Activated CD4-positive, alpha-beta T cell treated with anti-CD3 and anti-CD28 coated beads, Interleukin-2, amount 50 U/mL, for 24 hours (primary cell): ENCODE data around the gene LTB4R.

Experiments
- DNase-seq, 2 donors: peaks; one replicate each; pipeline ENCODE4 v3.0.0-alpha.2; 2020; ENCODE audit warnings: low read depth in 1 of 2, low spot score in 1 of 2

Gene LTB4R

GRCh38 chr14:24278424-24278823 is 32.9 kb upstream of the LTB4R start:
- DNase-seq = no peak

GRCh38 chr14:24279301-24280186 is 31.8 kb upstream of the LTB4R start:
- peak; percentile 10 to 54 for DNase-seq

GRCh38 chr14:24280797-24281460 is 30.4 kb upstream of the LTB4R start:
- no peak for DNase-seq

- DNase-seq = no peak
These were observed 29.7 kb upstream of the LTB4R start for GRCh38 chr14:24281636-24282035.

- no peak for DNase-seq
These were observed 28.6 kb upstream of the LTB4R start for GRCh38 chr14:24282736-24283135.

GRCh38 chr14:24283796-24284460 is 27.4 kb upstream of the LTB4R start:
- no peak for DNase-seq

GRCh38 chr14:24284501-24285035 is 26.7 kb upstream of the LTB4R start:
- DNase-seq = no peak

GRCh38 chr14:24285351-24285750 is 26.0 kb upstream of the LTB4R start:
- DNase-seq = no peak

GRCh38 chr14:24286996-24287395 is 24.3 kb upstream of the LTB4R start:
- no peak for DNase-seq

GRCh38 chr14:24289649-24290280 is 21.5 kb upstream of the LTB4R start:
- peak in 1 of 2 donors; percentile 58 for DNase-seq

GRCh38 chr14:24290746-24291145 is 20.6 kb upstream of the LTB4R start:
- no peak for DNase-seq

- DNase-seq = no peak
These were observed 19.7 kb upstream of the LTB4R start for GRCh38 chr14:24291446-24292117.

GRCh38 chr14:24292118-24292807 is 19.0 kb upstream of the LTB4R start:
- DNase-seq = no peak

GRCh38 chr14:24293525-24293924 is 17.8 kb upstream of the LTB4R start:
- no peak for DNase-seq

- peak; percentile 45 to 71 for DNase-seq
These were observed 14.8 kb upstream of the LTB4R start for GRCh38 chr14:24296341-24297157.

- DNase-seq = no peak
These were observed 13.9 kb upstream of the LTB4R start for GRCh38 chr14:24297190-24297964.

GRCh38 chr14:24298892-24299254 is 12.4 kb upstream of the LTB4R start:
- DNase-seq = no peak
